ENCODE measurements around the gene NTNG2. TPM values are rescaled to one million over a fixed set of nuclear protein-coding genes. Genes with fewer than 3 reads are reported as not detected.
A peak's percentile ranks its signal among the peaks of the same experiment; 100 is the strongest.

Gene NTNG2
- total and polyA plus RNA-seq, 2 donors (not counting 1 experiment from before 2014, with no cell fraction given): 5.0 to 6.6 TPM

- ATAC-seq (ENCODE audit: low read depth) (no peak), DNase-seq (no peak)
- no peak overlapping the region for H2AFZ ChIP-seq (ENCODE audit: insufficient read depth, low read depth, low read length, poor library complexity, severe bottlenecking)
- Mint-ChIP-seq H3K4me3 (no peak overlapping the region), H3K27ac (peak overlapping the region; percentile 10), H3K4me1 (peaks cover 2% of the 10 kb centered on the region), H3K9me3 (ENCODE audit: insufficient read depth) (no peaks in the 10 kb centered on the region), H3K27me3 (no peaks in the 10 kb centered on the region)
- no peak overlapping the region for H3K4me3 ChIP-seq (ENCODE audit: control extremely low read depth in 1 of 5, extremely low read depth in 1 of 5, insufficient read depth in 1 of 5, low read depth in 2 of 5, low read length in 4 of 5)
- no peak overlapping the region for H3K4me2 ChIP-seq (replicated peaks; ENCODE audit: low read depth, low read length, poor library complexity, severe bottlenecking)
- TF ChIP-seq CTCF (IDR thresholded peaks at IDR 0.05) (no peak), EZH2 (IDR thresholded peaks at IDR 0.05; ENCODE audit: borderline replicate concordance, insufficient read depth, low read depth, low read length, poor library complexity, severe bottlenecking) (no peak)
- H3K9me3 ChIP-seq (ENCODE audit: control extremely low read depth in 1 of 3, control insufficient read depth in 2 of 3, insufficient read depth in 1 of 3, low read length in 2 of 3): no peaks in the 10 kb centered on the region
- WGBS (ENCODE audit: insufficient coverage): no CpG with 5 or more reads among the region's 1 CpG
- CTCF ChIA-PET: no interaction called here
- H3K9ac ChIP-seq (ENCODE audit: low read length): no peak overlapping the region
- intact Hi-C loops (cut with micrococcal nuclease): loop anchor here (10.0 kb wide), 1 partner anchor 46 kb away; no protein-coding TSS in a partner anchor
- peaks cover 56% of the 10 kb centered on the region for H3K79me2 ChIP-seq (ENCODE audit: control insufficient read depth, insufficient read depth, low read length)
- POLR2A ChIA-PET: no interaction called here
- H3K27ac ChIP-seq (ENCODE audit: low read length in 2 of 2): no peak overlapping the region
- H4K20me1 ChIP-seq (ENCODE audit: control insufficient read depth, insufficient read depth, low read length, poor library complexity, severe bottlenecking): peaks cover 59% of the 10 kb centered on the region
- no peaks in the 10 kb centered on the region for H3K4me1 ChIP-seq (ENCODE audit: control insufficient read depth in 2 of 2, insufficient read depth in 2 of 2, low read length in 2 of 2)
- no peaks in the 10 kb centered on the region for H3K27me3 ChIP-seq (replicated peaks in 1 of 4; ENCODE audit: control extremely low read depth in 1 of 4, control insufficient read depth in 3 of 4, insufficient read depth in 4 of 4, low read length in 3 of 4)
- peaks cover 24 to 89% of the 10 kb centered on the region in 2 experiments for H3K36me3 ChIP-seq (replicated peaks in 1 of 2; ENCODE audit: control extremely low read depth in 1 of 2, control insufficient read depth in 1 of 2, extremely low read depth in 1 of 2, insufficient read depth in 2 of 2, low read length in 1 of 2)
Observed at GRCh38 chr9:132288361-132288760, 126.5 kb downstream of the NTNG2 start.

- Mint-ChIP-seq H3K4me1 (peaks cover 2% of the 10 kb centered on the region), H3K27ac (no peak overlapping the region), H3K4me3 (no peak overlapping the region), H3K27me3 (no peaks in the 10 kb centered on the region), H3K9me3 (ENCODE audit: insufficient read depth) (no peaks in the 10 kb centered on the region)
- H3K9me3 ChIP-seq (ENCODE audit: control extremely low read depth in 1 of 3, control insufficient read depth in 2 of 3, insufficient read depth in 1 of 3, low read length in 2 of 3): no peaks in the 10 kb centered on the region
- no CpG with 5 or more reads among the region's 2 CpGs for WGBS (ENCODE audit: insufficient coverage)
- DNase-seq: no peak
- H3K9ac ChIP-seq (ENCODE audit: low read length): no peak overlapping the region
- H4K20me1 ChIP-seq (ENCODE audit: control insufficient read depth, insufficient read depth, low read length, poor library complexity, severe bottlenecking): peaks cover 55% of the 10 kb centered on the region
- no peak overlapping the region for H3K27ac ChIP-seq (ENCODE audit: low read length in 2 of 2)
- H3K4me2 ChIP-seq (replicated peaks; ENCODE audit: low read depth, low read length, poor library complexity, severe bottlenecking): no peak overlapping the region
- H3K79me2 ChIP-seq (ENCODE audit: control insufficient read depth, insufficient read depth, low read length): peaks cover 57% of the 10 kb centered on the region
- ChIA-PET POLR2A (no interaction called here), CTCF (no interaction called here)
- H3K36me3 ChIP-seq (replicated peaks in 1 of 2; ENCODE audit: control extremely low read depth in 1 of 2, control insufficient read depth in 1 of 2, extremely low read depth in 1 of 2, insufficient read depth in 2 of 2, low read length in 1 of 2): peaks cover 18 to 88% of the 10 kb centered on the region in 2 experiments
- ATAC-seq (ENCODE audit: low read depth): no peak
- no peak overlapping the region for H3K4me3 ChIP-seq (ENCODE audit: control extremely low read depth in 1 of 5, extremely low read depth in 1 of 5, insufficient read depth in 1 of 5, low read depth in 2 of 5, low read length in 4 of 5)
- intact Hi-C loops (cut with micrococcal nuclease): loop anchor here (10.0 kb wide), 1 partner anchor 46 kb away; no protein-coding TSS in a partner anchor
- no peak for TF ChIP-seq EZH2 (IDR thresholded peaks at IDR 0.05; ENCODE audit: borderline replicate concordance, insufficient read depth, low read depth, low read length, poor library complexity, severe bottlenecking)
- no peak for TF ChIP-seq CTCF (IDR thresholded peaks at IDR 0.05)
- no peaks in the 10 kb centered on the region for H3K27me3 ChIP-seq (replicated peaks in 1 of 4; ENCODE audit: control extremely low read depth in 1 of 4, control insufficient read depth in 3 of 4, insufficient read depth in 4 of 4, low read length in 3 of 4)
- no peak overlapping the region for H2AFZ ChIP-seq (ENCODE audit: insufficient read depth, low read depth, low read length, poor library complexity, severe bottlenecking)
- H3K4me1 ChIP-seq (ENCODE audit: control insufficient read depth in 2 of 2, insufficient read depth in 2 of 2, low read length in 2 of 2): no peaks in the 10 kb centered on the region
Observed at GRCh38 chr9:132288966-132289365, 127.1 kb downstream of the NTNG2 start.
